ENCODE results near the gene RNF207. TPM values are rescaled to one million over a fixed set of nuclear protein-coding genes. Genes with fewer than 3 reads are reported as not detected.

RNF207 gene
- total RNA-seq, 2 experiments from 2014 or later: 12.1 to 16.4 TPM

DNA sequence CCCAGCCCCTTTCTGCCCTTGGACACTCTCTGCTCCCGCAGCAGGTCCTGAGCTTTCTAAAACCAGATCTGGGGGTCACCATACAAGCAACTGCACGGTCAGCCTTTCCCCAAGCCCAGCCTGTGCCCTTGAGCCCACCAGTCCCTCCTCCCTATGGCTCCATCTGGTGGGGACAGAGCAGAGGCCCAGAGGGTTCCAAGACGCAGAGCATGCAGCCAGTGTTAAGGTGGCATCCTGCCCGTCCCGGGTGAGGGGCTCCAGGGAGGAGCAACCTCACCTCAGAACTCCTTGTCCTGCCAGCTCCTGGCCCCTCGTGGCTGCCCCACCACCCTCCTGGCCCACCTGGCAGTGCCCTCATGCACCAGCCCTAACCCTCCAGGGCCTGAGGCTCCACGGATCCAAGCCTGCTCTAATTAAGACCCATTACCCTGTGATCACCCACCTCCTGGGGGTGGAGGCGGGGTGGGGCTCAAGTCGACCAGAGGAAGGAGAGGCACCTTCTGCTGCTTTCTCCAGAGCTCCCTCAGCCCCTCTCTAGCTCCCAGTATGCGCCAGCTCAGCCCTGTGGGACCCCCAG is 34.3 kb upstream of the RNF207 start:
- POLR2A ChIA-PET: no interaction called here
- CTCF ChIA-PET: no interaction called here

DNA sequence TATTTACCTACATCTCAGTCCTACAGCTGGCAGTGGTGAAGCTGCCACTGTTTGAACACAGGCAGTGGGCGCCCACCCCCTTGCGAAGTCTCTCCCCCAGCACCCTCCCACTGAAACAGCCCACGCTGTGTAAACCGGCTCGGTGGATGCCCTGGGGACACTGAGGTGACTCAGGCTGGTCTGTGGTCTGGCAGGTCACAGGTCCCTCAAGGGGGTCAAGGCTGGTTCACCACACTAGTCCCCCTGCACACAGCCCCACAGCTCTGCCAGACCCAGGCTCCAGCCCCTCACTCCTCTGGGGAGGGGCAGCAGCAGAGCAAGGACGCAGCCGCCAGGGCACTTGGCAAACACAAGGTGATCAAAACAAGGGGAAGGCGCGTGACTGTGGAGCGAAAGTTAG is 33.4 kb upstream of the RNF207 start:
- ChIA-PET POLR2A (no interaction called here), CTCF (no interaction called here)

DNA sequence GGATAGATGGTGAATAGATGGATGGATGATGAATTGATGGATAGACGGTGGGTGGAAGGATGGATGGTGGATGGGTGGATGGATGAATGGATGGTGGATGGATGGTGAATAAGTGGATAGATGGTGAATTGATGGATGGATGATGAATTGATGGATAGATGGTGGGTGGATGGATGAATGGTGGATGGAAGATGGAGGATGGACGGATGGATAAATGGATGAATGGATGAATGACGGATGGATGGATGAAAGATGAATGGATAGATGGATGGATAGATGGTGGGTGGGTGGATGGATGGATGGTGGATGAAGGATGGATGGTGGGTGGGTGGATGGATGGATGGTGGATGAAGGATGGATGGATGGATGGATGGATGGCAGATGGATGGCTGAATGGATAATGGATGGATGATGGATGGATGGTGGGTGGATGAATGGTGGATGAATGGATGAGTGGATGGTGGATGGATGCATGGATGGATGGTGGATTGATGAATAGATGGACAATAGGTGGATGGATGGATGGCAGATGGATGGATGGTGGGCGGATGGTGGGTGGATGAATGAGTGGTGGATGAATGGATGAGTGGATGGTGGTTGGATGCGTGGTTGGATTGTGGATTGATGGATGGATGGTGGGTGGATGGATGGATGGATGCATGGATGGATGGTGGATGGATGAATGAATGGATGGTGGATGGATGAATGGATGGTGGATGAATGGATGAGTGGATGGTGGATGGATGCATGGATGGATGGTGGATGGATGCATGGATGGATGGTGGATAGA is 31.1 kb upstream of the RNF207 start:
- POLR2A ChIA-PET: no interaction called here
- CTCF ChIA-PET: no interaction called here

DNA sequence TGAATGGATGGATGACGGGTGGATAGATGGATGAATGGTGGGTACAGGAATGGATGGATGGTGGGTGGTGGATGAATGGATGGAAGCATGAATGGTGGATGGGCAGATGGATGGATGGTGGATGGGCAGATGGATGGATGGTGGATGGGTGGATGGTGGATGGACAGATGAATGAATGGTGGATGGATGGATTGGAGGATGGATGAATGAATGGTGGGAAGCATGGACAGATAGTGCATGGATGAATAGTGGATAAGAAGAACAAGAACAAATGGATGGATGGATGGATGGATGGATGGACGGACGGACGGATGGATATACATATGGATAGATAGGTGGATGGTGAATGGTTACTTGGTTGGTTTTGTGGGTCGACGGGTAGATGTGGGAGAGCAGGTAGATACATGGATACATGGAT is 30.5 kb upstream of the RNF207 start:
- ChIA-PET POLR2A (no interaction called here), CTCF (no interaction called here)

DNA sequence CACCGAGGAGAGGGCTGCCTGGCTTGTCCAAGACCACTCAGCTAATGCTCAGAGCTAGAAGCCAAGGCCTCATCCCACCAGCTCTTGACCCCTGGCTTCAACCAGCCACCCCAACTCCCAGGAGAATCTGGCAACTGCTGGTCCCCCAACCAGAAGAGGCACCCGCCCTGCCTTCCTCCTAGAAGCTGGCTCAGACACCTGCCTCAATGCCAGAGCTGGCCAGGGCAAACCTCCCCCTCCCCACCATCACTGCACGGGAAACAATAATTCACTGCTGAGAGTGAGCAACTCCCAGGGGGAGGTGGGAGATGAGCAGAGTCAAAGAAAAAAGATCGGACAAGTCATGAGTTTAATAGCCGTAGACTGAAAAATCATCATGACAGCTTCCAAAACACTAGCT is 29.1 kb upstream of the RNF207 start:
- POLR2A ChIA-PET: no interaction called here
- CTCF ChIA-PET: interaction anchor here (1.5 kb wide), 1 partner anchor 68 kb away, joined by 5 read pairs; no protein-coding TSS in a partner anchor

DNA sequence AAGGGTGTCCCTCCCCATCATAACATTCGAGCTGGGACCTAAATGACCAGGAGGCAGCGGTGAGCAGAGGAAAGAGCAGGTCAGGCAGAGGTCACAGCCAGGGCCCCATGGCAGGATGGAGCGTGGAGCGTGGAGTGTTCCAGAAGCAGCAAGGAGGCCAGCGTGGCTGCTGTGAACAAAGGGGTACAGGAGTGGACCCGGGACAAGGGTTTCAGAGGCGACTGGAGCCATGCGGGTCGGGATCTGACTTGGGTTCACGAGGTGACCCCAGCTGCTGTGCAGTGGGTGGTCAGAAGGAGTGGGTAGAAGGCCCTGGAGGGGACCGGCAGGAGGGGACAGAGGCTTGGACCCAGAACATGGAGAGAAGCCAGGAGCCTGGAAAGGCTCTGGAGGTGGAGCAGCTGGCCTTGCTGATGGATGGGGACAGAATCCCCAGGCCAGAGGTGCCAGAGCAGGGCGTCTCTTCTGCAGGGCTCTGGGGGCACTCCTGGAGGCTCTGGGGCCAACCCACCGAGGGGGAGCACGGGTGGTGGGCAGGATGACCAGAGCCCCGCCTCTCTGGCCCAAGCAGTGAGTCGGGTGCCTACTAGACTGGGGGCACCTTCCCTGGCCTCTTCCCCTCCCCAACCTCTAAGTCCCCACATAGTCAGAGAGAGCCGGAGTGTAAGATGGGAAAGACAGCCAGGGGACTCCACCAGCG is 28.1 kb upstream of the RNF207 start:
- ChIA-PET POLR2A (no interaction called here), CTCF (interaction anchor here (1.5 kb wide), 1 partner anchor 69 kb away, joined by 5 read pairs; no protein-coding TSS in a partner anchor)

DNA sequence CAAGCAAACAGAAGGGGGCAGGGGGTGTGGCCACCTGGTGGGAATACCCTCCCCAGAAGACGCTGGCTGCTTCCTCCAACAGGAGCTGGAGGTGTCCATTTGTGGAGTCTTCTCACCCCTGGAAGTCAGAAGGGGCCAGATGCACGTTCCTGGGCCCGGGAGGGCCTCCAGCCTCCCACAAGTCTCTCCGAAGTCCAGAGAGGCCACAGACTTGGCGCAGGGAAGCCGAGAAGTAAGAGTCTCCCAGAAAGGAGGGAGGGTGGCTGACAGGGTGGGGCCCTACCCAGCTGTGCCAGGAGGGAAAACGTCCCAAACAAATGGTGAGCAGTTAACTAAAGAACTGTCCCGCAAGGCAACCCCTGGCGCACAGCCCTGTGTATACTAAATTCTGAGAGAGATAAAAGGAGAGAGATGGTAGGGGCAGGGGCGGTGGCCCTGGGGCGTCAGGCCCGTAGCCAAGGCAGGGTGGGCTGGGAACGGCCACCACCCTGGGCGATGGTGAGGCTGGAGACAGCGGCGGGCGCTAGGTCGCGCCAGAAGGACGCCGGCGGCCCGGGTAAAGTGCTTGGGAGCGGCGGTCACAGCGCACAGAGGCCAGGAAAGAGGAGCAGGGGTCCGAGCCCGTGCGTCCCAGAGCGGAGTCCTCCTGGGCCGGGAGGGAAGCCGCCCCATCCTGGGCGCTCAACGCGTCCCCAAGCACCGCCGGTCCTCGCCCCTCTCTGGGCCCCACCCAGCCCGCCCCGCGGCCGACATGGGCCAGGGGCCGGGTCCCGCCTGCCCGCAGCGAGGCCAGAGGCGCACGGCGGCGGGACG is 27.0 kb upstream of the RNF207 start:
- ChIA-PET CTCF (no interaction called here), POLR2A (no interaction called here)

DNA sequence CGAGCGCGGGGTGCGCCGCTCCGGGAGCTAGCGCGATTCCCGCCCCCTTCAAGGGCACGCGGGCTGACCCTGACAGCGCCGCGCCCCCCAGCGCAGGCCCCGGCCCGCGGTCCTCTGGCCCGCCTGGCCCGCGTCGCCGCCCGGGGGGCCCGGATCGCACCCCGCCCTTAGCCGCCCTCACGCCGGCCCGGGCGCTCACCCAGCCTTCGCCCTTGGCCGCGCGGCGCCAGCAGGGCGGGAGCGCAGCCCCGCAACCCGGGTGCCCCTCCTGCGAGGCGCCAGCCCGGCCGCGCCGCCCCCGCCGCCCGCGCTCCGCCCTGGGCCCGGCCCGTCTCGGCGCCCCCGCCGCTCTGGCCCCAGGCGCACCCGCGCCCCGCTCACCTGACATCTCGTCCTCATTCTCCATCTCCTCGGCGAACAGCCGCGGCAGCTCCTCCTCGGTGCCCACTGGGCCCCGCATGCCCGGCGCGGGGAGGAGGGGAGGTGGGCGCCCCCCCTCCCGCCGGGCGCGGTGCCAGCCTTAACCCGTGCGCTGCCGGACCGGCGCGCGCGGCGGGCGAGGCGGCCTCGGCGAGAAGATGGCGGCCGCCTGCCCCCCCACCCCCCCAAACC is 26.2 kb upstream of the RNF207 start:
- ChIA-PET CTCF (no interaction called here), POLR2A (no interaction called here)

DNA sequence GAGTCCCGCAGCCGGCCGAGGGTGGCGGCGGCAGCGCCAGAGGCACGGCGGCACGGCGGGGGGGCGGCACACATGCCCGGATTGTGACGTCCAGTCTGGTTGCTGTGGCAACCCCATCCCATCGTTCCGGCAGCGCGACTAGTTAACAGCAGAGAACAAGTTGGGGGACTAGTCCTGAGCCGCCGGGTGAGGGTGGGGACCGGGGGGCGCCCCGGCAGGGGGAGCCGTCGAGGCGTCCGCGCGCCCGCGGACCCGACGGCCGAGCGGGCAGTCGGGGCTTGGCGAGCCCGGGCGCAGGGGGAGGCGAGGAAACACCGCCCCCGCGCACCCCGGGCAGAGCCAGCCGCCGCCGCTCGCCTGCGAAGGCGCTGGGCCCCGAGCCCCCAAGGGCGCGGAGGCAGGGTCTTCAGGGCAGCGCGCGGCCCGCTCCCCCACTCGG is 25.6 kb upstream of the RNF207 start, which contains the start of gene CHD5:
TSS of gene CHD5 (minus strand) at position 54 of the 439 bp plus-strand sequence. CDS start 298 bp downstream, outside the sequence.
- CTCF ChIA-PET: no interaction called here
- POLR2A ChIA-PET: no interaction called here

DNA sequence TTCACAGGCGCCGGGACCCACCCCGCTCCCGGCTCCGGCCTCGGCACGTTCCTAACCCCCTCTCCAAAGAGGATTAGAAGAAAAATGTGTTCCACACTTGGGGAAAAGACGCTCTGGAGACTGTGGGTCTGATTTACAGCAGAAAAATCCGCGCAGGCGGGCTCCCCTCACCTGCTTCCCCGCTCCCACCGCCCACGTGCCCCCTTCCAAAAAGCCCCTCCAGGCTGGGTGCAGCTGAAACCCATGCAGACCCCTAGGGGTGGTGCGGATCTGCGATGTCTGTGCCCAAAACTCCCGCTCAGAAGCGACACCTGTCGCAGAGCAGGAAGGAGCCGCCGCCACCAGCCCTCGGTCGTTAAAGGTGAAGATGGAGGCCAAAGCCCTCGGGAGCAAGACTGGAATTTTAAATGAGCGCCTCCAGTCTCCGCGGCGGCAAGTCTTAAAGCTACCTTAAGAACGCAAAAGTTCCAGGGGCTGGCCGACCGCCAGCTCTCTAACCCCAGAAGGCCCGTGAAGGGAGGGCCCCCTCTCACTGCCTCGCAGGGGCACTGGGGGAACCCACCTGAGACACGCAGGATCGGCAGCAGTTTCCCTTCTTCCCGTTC is 25.1 kb upstream of the RNF207 start:
- CTCF ChIA-PET: no interaction called here
- POLR2A ChIA-PET: no interaction called here

DNA sequence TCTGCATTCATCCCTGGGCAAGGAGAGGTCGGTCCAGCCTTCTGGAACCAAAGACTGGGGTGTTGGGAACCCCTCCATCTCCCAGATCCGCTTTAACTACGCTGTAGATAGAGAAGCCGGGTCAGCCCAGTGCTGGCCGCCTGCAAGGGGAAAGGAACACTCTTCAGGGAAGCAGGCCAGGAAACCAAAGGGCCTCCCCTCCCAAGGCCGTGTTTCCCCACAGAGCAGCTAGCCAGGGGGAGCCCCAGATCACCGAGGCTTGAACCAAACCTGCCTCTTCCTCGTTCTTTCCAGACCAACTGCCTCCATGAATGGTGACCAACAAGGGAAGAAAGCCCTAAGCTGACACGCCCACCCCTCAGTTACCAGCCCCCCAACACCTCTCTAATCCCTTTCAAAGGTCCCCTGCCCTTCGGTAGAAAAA is 24.6 kb upstream of the RNF207 start:
- CTCF ChIA-PET: no interaction called here
- POLR2A ChIA-PET: no interaction called here

DNA sequence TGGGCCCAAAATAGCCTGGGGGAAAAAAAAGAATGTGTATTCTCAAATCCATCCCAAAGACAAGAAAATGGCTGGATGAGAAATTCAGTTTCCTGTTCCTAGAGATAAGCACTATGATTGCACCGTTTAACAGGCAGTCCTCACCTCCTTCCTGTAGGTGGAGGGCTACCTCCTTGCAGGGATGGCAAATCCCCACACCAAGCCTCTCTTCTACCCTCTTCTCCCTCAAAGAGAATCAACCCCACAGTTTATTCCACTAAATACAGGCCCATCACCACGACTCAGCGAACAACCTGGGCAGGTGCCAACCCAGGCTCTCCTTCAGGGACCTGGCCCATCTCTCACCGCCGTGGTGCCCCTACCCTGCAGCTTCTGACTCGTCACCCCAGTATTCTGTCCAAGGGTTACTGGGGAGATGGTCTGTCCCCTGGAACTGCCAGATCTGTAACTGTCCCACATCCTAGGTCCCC is 22.4 kb upstream of the RNF207 start:
- POLR2A ChIA-PET: interaction anchor here (1.5 kb wide), 1 partner anchor 16 kb away, joined by 3 read pairs; the partner anchor contains the start of gene RPL22
- CTCF ChIA-PET: interaction anchor here (1.8 kb wide), 1 partner anchor 63 kb away, joined by 4 read pairs; no protein-coding TSS in a partner anchor

DNA sequence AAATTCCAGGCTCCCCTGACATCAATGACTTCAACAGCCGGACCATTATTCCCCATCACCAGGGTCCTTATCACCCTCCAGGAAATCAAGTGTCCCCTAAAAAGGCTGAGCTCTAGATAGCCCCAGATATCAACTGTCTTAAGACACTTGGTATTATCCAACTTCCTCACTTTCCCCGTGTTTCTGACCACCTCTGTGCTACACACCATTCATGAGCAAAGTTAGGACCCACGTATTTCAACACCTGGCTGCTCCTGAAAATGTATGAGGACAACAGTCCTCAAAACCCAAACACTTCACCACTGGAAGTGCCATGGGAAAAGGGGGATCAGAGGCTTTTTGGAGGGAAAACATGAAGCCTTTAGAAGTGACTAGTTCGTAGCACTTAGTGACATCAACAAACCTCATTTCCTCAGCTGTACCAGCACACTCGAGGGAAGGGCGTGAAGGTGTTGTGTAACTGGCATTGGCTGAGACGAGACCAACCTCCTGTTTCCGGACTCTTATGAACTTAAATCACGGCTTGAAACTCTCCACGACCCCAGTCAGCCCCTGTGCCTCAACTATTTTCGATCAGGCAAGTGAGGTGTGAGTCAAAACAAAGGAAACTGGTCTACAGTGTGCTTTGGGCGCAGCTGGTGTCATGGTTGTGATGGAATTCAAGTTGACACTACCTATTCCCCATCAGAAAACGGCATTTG is 21.7 kb upstream of the RNF207 start:
- POLR2A ChIA-PET: interaction anchor here (0.6 to 1.5 kb wide), 2 partner anchors 16 to 288 kb away, joined by 3 to 4 read pairs; partner anchors contain the start of gene RPL22
- CTCF ChIA-PET: interaction anchor here (1.8 kb wide), 1 partner anchor 62 kb away, joined by 4 read pairs; no protein-coding TSS in a partner anchor

DNA sequence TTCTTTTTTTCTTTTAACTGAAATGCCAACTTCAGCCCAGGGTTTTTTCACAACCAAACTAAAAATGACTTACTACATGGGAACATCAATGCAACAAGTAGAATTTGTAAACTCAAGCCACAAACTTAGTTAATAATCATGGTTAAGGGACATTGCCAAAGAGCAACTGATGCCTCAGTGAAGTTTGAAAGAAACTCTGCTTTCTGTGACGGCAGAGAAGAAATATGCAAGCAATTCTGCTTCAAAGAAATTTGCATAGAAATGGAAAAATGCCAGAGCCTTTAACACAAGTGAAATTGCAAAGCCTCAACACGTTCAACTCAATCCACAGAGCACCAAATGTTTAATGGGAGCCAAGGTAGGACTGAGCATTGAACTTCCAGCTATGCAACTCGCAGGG is 20.8 kb upstream of the RNF207 start:
- POLR2A ChIA-PET: no interaction called here
- CTCF ChIA-PET: interaction anchor here (0.9 to 1.0 kb wide), 2 partner anchors 19 to 21 kb away, joined by 3 to 4 read pairs; no protein-coding TSS in a partner anchor

DNA sequence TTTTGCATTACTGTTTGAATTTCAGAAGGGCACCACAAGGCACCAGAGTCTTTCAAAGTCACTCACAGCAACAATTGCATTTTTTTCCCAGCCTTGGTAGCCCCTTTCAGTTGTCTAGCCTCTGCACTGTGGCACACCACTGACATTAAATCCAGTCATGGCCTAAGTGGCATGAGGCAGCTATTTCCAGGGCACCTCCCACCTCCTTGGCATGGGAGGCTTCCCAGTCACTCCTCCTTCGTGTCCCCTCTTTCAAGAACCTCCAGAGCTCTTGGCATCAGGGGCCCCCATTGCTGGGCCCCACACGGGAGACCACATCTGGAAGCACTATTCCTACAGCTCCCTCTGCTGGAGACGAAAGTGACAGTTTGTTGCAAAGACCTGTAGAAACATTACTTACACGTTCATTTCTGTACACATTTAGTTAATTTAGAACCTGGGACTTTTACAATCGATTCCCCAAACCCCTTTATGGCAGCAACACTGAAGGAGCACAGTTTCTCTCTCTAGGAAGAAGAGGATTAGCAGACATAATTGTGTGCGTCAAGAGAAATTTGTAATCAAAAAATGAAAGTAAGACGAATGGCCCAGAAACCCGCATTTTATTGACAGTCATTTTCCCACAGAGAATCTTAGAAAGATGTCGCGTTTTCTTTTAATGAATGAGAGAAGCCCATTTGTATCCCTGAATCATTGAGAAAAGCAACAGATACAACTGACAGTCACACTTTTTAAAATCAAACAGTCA is 20.1 kb upstream of the RNF207 start:
- ChIA-PET POLR2A (no interaction called here), CTCF (interaction anchor here (0.9 to 1.0 kb wide), 2 partner anchors 19 to 21 kb away, joined by 3 to 4 read pairs; no protein-coding TSS in a partner anchor)

DNA sequence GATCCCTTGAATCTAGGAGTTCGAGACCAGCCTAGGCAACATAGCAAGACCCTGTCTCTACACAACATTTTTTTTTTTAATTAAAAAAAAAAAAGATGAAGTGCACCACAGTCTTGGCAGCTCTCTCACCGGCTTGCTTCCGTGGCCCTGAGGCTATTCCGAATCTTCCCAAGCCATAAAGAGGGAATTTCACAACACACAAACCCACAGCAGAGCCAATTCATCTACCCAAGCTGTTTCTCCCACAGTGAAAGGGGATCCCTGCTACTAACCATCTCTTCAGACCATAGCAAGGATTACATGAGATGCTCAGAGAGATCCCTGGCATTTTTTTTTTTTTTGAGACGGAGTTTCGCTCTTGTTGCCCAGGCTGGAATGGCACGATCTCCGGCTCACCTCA is 17.5 kb upstream of the RNF207 start:
- POLR2A ChIA-PET: no interaction called here
- CTCF ChIA-PET: no interaction called here

DNA sequence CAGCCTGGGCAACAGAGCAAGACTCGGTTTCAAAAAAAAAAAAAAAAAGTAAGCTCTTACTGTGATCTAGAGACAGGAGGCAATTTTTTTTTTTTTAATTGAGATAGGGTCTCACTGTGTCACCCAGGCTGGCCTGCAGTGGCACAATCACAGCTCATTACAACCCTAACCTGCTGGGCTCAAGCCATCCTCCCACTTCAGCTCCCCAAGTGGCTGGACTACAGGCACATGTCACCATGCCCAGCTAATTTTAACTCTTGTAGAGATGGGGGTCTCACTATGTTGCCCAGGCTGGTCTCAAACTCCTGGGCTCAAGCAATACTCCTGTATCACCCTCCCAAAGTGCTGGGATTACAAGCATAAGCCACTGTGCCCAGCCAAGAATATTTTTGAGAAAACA is 14.0 kb upstream of the RNF207 start:
- ChIA-PET CTCF (interaction anchor here (0.7 kb wide), 1 partner anchor 349 kb away, joined by 5 read pairs; no protein-coding TSS in a partner anchor), POLR2A (no interaction called here)

Data from activated CD8-positive, alpha-beta memory T cell treated with anti-CD3 and anti-CD28 coated beads for 36 hours (primary cell).